GM12878 (cell line): ENCODE data around the gene METTL1. TPM values are rescaled to one million over a fixed set of nuclear protein-coding genes. Genes with fewer than 3 reads are reported as not detected.

Experiments used
- BCLAF1 ChIP-seq: fragments of 450-650 bp; IDR thresholded peaks from 2 replicates; pipeline ENCODE4 v1.6.1; 2017; ENCODE audit warnings: antibody characterized with exemption, mild to moderate bottlenecking, moderate library complexity
- CBFB ChIP-seq: IDR thresholded peaks from 2 replicates; pipeline ENCODE4 v1.6.1; 2016; ENCODE audit warnings: antibody characterized with exemption, low read depth
- CBX3 ChIP-seq: fragments of 200-600 bp; sonication (generic); IDR thresholded peaks from 2 replicates; pipeline ENCODE4 v1.6.1; 2016; ENCODE audit warnings: low read depth, borderline replicate concordance
- CBX5 ChIP-seq: sonication (generic); IDR thresholded peaks from 2 replicates; pipeline ENCODE4 v1.6.1; 2016; ENCODE audit warnings: low read depth, moderate library complexity, mild to moderate bottlenecking, inconsistent platforms
- CEBPZ ChIP-seq: fragments of 150-350 bp; IDR thresholded peaks from 2 replicates; pipeline ENCODE4 v1.6.1; 2016; ENCODE audit warnings: low read depth, low read length
- HDGF ChIP-seq: fragments of 450-650 bp; IDR thresholded peaks from 2 replicates; pipeline ENCODE4 v1.6.1; 2016; ENCODE audit warnings: antibody characterized with exemption
- MEF2A ChIP-seq: IDR thresholded peaks from 2 replicates; pipeline ENCODE4 v1.6.1; 2011; ENCODE audit warnings: low read depth, mild to moderate bottlenecking, low read length, moderate library complexity; ENCODE audit not compliant: insufficient read depth
- RCOR1 ChIP-seq: conservative IDR thresholded peaks from 2 replicates; pipeline ENCODE4 v1.6.1; 2012; ENCODE audit warnings: low read depth, low read length, improper control_type of control experiment
- SMAD1 ChIP-seq: fragments of 450-650 bp; IDR thresholded peaks from 2 replicates; pipeline ENCODE4 v1.6.1; 2018; ENCODE audit warnings: mild to moderate bottlenecking, low read depth; ENCODE audit not compliant: partially characterized antibody
- SMARCA5 ChIP-seq: fragments of 450-650 bp; IDR thresholded peaks from 2 replicates; pipeline ENCODE4 v1.6.1; 2017; ENCODE audit warnings: mild to moderate bottlenecking
- SP1 ChIP-seq: IDR thresholded peaks from one replicate; pipeline ENCODE4 v1.6.1; 2011; ENCODE audit warnings: low read depth, low read length
- TBL1XR1 ChIP-seq: IDR thresholded peaks from 2 replicates; pipeline ENCODE4 v1.6.1; 2012; ENCODE audit warnings: low read depth, low read length, improper control_type of control experiment
- ZBTB11 ChIP-seq: fragments of 450-650 bp; formaldehyde crosslinking; IDR thresholded peaks from 2 replicates; pipeline ENCODE4 v1.5.0; 2022; ENCODE audit warnings: mild to moderate bottlenecking, missing genetic modification characterization
- ZBTB40 ChIP-seq: fragments of 450-650 bp; IDR thresholded peaks from 2 replicates; pipeline ENCODE4 v1.6.1; 2016; ENCODE audit warnings: mild to moderate bottlenecking, moderate library complexity, borderline replicate concordance
- ZNF217 ChIP-seq: fragments of 450-650 bp; IDR thresholded peaks from 2 replicates; pipeline ENCODE4 v1.6.1; 2017; ENCODE audit warnings: antibody characterized with exemption, mild to moderate bottlenecking
- polyA plus RNA-seq, 11 experiments: library from polyadenylated mRNA; depleted of rRNA in 4 of 11; unstranded in 6 of 11; stranded (reverse) in 5 of 11; fragments of >200 nt; fragmentation: Nextera tagmentation in 4 of 11; fragmentation: Illumina TruSeq in 1 of 11; extraction: Ambion mirVana in 4 of 11; extraction: Trizol in 1 of 11; gene quantifications; 1 replicate in 1 of 11; 2 replicates in 10 of 11; pipeline versions ENCODE4 v1.2.1 to v1.2.3, GENCODE V29; 2011 to 2016; ENCODE audit warnings: inconsistent platforms in 2 of 11, missing spikeins in 2 of 11, low read depth in 1 of 11
- total RNA-seq, 4 experiments: library from RNA; depleted of rRNA in 3 of 4; stranded (reverse); fragments of >200 nt in 3 of 4; fragmentation: Illumina TruSeq in 1 of 4; extraction: Trizol in 1 of 4; gene quantifications; 2 replicates each; pipeline versions ENCODE4 v1.2.1 to v1.2.3, GENCODE V29; 2013 to 2021

The METTL1 gene
- total and polyA plus RNA-seq, 10 of the 15 experiments (the other 5 are each of a cell fraction or from before 2014, with no cell fraction given): 11.3 to 44.3 (median 30.6) TPM

- TF ChIP-seq ZBTB11 (CRISPR knock-in tag): no peak
- TF ChIP-seq SMAD1: no peak
- TF ChIP-seq CBFB: no peak; the same call in 1 of the 2 replicates
- peak; percentile 50 for TF ChIP-seq ZBTB40
- TF ChIP-seq MEF2A: no peak
- no peak for TF ChIP-seq TBL1XR1
- 0 out of 2 replicates have a peak, but pooled peaks have one; percentile 19 for TF ChIP-seq ZNF217
- TF ChIP-seq SMARCA5: peak; percentile 73; the same call in 1 of the 2 replicates
- no peak for TF ChIP-seq RCOR1
- TF ChIP-seq CBX5: no peak
- no peak for TF ChIP-seq SP1
- TF ChIP-seq CBX3: no peak
- no peak for TF ChIP-seq BCLAF1
- no peak for TF ChIP-seq CEBPZ
- TF ChIP-seq HDGF: no peak
Observed at GRCh38 chr12:57744194-57744776, 27.6 kb downstream of the METTL1 start (continued).
